Measurements from ENCODE around the gene IFNGR1.

DNA sequence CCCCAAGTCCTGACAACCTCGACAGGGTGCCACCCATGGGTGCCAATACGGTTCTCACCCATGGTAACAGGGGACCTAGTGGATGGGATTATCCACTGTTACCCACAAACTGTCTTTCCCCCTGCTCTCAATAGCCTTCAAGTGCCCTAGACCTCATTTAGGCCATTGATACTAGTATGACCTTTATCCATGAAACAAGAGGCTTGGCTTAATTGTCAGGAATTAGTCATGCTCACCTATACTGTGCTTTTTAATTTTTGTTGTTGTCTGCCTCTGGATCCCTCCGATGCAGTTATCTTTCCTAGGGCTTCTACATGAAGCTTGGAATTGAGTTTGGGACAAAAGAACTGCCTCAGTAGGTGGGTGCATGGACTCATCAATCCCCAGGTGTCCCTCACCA, 33.9 kb downstream of the IFNGR1 start:
- TF ChIP-seq YY1 (IDR thresholded peaks at IDR 0.05; ENCODE audit: insufficient read depth, insufficient read length) (no peak), SUZ12 (IDR thresholded peaks at IDR 0.05; ENCODE audit: extremely low read depth, insufficient read depth, insufficient read length) (no peak)

Measured in NT2/D1 (cell line).